GM12878 (cell line): ENCODE data around the gene SLFN13. TPM values are rescaled to one million over a fixed set of nuclear protein-coding genes. Genes with fewer than 3 reads are reported as not detected.

Experiments used
- ATAC-seq: fragments of 200-7000 bp; cut with Tn5 transposase; 3 replicates; pipeline ENCODE4 v1.9.1; 2020; ENCODE audit warnings: mild to moderate bottlenecking, moderate library complexity
- BruUV-seq: library from RNA; stranded (reverse); fragments of 400-500 nt; replicated peaks from 2 replicates; lab custom pipeline; 2021; lab: Mats Ljungman, UMichigan
- CTCF ChIA-PET: fragments of 300-600 bp; sonication (Branson Sonifier 250); formaldehyde crosslinking; extraction: SDS; loops from one replicate; lab custom pipeline; 2021; ENCODE audit warnings: inconsistent platforms; lab: Yijun Ruan, JAX
- POLR2A ChIA-PET: fragments of 350-600 bp; formaldehyde crosslinking; extraction: SDS; loops from one replicate; lab custom pipeline; 2021; ENCODE audit warnings: inconsistent platforms; lab: Charles Lee
- RAD21 ChIA-PET: fragments of 300-600 bp; sonication (Branson Sonifier 250); formaldehyde crosslinking; loops from one replicate; lab custom pipeline; 2023; ENCODE audit warnings: antibody characterized with exemption; ENCODE audit not compliant: unreplicated experiment; lab: Charles Lee
- SMC1A ChIA-PET: fragments of 300-600 bp; sonication (Branson Sonifier 250); formaldehyde crosslinking; loops from one replicate; lab custom pipeline; 2023; ENCODE audit not compliant: unreplicated experiment, uncharacterized antibody; lab: Charles Lee
- DNase-seq: peaks from one replicate; pipeline ENCODE4 v3.0.0-alpha.2; 2011; ENCODE audit warnings: low read depth, low spot score
- FAIRE-seq: peaks from 3 replicates; lab custom pipeline; 2011; peaks lifted over from hg19 to GRCh38; lab: Jason Lieb, UNC
- H2AFZ ChIP-seq: 2 replicates; pipeline ENCODE4 v1.6.0; 2011; ENCODE audit warnings: low read depth, low read length, control low read depth; ENCODE audit not compliant: control insufficient read depth
- H3K27ac ChIP-seq: 2 replicates; pipeline ENCODE4 v1.5.1; 2011; ENCODE audit warnings: control low read depth; ENCODE audit not compliant: control insufficient read depth, insufficient read depth
- H3K27me3 ChIP-seq, 2 experiments: replicated peaks in 1 of 2; 2 replicates each; pipeline versions ENCODE4 v1.6.0 to v1.6.1; 2011; ENCODE audit warnings: low read length in 1 of 2; ENCODE audit not compliant: control insufficient read depth in 2 of 2, insufficient read depth in 2 of 2
- H3K36me3 ChIP-seq, 2 experiments: 2 replicates each; pipeline ENCODE4 v1.5.1; 2011; ENCODE audit warnings: low read length in 1 of 2; ENCODE audit not compliant: control insufficient read depth in 2 of 2, insufficient read depth in 2 of 2
- H3K4me1 ChIP-seq: 2 replicates; pipeline ENCODE4 v1.6.1; 2011; ENCODE audit warnings: mild to moderate bottlenecking, low read length, moderate library complexity, mixed read lengths; ENCODE audit not compliant: control insufficient read depth, insufficient read depth
- H3K4me2 ChIP-seq: 2 replicates; pipeline ENCODE4 v1.6.0; 2011; ENCODE audit warnings: control low read depth; ENCODE audit not compliant: control insufficient read depth, insufficient read depth
- H3K4me3 ChIP-seq: fragments of 200-600 bp; sonication (generic); 2 replicates; pipeline ENCODE4 v1.5.1; 2016
- H3K79me2 ChIP-seq: 2 replicates; pipeline ENCODE4 v1.6.0; 2011; ENCODE audit warnings: low read length; ENCODE audit not compliant: control insufficient read depth, insufficient read depth
- H3K9ac ChIP-seq: 2 replicates; pipeline ENCODE4 v1.8.0; 2011; ENCODE audit warnings: low read length, control low read depth, mixed read lengths; ENCODE audit not compliant: control insufficient read depth, insufficient read depth
- H3K9me3 ChIP-seq: replicated peaks from 3 replicates; pipeline ENCODE4 v1.5.1; 2011; ENCODE audit warnings: mild to moderate bottlenecking, low read length; ENCODE audit not compliant: control insufficient read depth, insufficient read depth
- H4K20me1 ChIP-seq: 2 replicates; pipeline ENCODE4 v1.6.0; 2011; ENCODE audit not compliant: control insufficient read depth, insufficient read depth
- CBX3 ChIP-seq: fragments of 200-600 bp; sonication (generic); IDR thresholded peaks from 2 replicates; pipeline ENCODE4 v1.6.1; 2016; ENCODE audit warnings: low read depth, borderline replicate concordance
- CUX1 ChIP-seq: IDR thresholded peaks from 2 replicates; pipeline ENCODE4 v1.6.1; 2012; ENCODE audit warnings: improper control_type of control experiment, low read depth, low read length; ENCODE audit not compliant: insufficient replicate concordance
- EED ChIP-seq: sonication (generic); IDR thresholded peaks from 2 replicates; pipeline ENCODE4 v1.6.1; 2016; ENCODE audit warnings: antibody characterized with exemption, low read depth
- JUNB ChIP-seq: IDR thresholded peaks from 2 replicates; pipeline ENCODE4 v1.6.1; 2016; ENCODE audit warnings: antibody characterized with exemption, mild to moderate bottlenecking
- PAX5 ChIP-seq: IDR thresholded peaks from 2 replicates; pipeline ENCODE4 v1.6.1; 2011; ENCODE audit warnings: low read depth, low read length, borderline replicate concordance
- PBX3 ChIP-seq: IDR thresholded peaks from 2 replicates; pipeline ENCODE4 v1.6.1; 2011; ENCODE audit warnings: mild to moderate bottlenecking, low read depth, low read length, moderate library complexity; ENCODE audit not compliant: insufficient replicate concordance
- SP1 ChIP-seq: IDR thresholded peaks from one replicate; pipeline ENCODE4 v1.6.1; 2011; ENCODE audit warnings: low read depth, low read length
- STAT3 ChIP-seq: IDR thresholded peaks from 2 replicates; pipeline ENCODE4 v1.6.1; 2011; ENCODE audit warnings: low read depth, low read length, improper control_type of control experiment
- TARDBP ChIP-seq: IDR thresholded peaks from 2 replicates; pipeline ENCODE4 v1.6.1; 2016; ENCODE audit warnings: borderline replicate concordance
- USF1 ChIP-seq: IDR thresholded peaks from 2 replicates; pipeline ENCODE4 v1.6.1; 2011; ENCODE audit warnings: borderline replicate concordance, low read depth, mild to moderate bottlenecking, moderate library complexity, mixed read lengths, low read length; ENCODE audit not compliant: insufficient read depth; ENCODE audit errors: extremely low read length
- YY1 ChIP-seq: IDR thresholded peaks from 2 replicates; pipeline ENCODE4 v1.6.1; 2011; ENCODE audit warnings: low read depth, mild to moderate bottlenecking, low read length
- ZBED1 ChIP-seq: IDR thresholded peaks from 2 replicates; pipeline ENCODE4 v1.6.1; 2016; ENCODE audit warnings: borderline replicate concordance
- ZBTB40 ChIP-seq: fragments of 450-650 bp; IDR thresholded peaks from 2 replicates; pipeline ENCODE4 v1.6.1; 2016; ENCODE audit warnings: mild to moderate bottlenecking, moderate library complexity, borderline replicate concordance
- ZNF24 ChIP-seq: fragments of 450-650 bp; IDR thresholded peaks from 2 replicates; pipeline ENCODE4 v1.6.1; 2017; ENCODE audit warnings: antibody characterized with exemption, mild to moderate bottlenecking
- ZNF622 ChIP-seq: fragments of 450-650 bp; IDR thresholded peaks from 2 replicates; pipeline ENCODE4 v1.6.1; 2017; ENCODE audit warnings: mild to moderate bottlenecking, inconsistent platforms
- in situ Hi-C: fragments of 300-500 bp; cut with MboI; formaldehyde crosslinking; loops from 9 replicates; pipeline ENCODE4 v1.14.3; 2018; ENCODE audit warnings: mixed read lengths
- intact Hi-C: fragments of 100-400 bp; cut with micrococcal nuclease; formaldehyde crosslinking; loops from one replicate; pipeline ENCODE4 v1.14.2; 2022; ENCODE audit not compliant: unreplicated experiment
- polyA plus RNA-seq, 11 experiments: library from polyadenylated mRNA; depleted of rRNA in 4 of 11; unstranded in 6 of 11; stranded (reverse) in 5 of 11; fragments of >200 nt; fragmentation: Nextera tagmentation in 4 of 11; fragmentation: Illumina TruSeq in 1 of 11; extraction: Ambion mirVana in 4 of 11; extraction: Trizol in 1 of 11; gene quantifications; 1 replicate in 1 of 11; 2 replicates in 10 of 11; pipeline versions ENCODE4 v1.2.1 to v1.2.3, GENCODE V29; 2011 to 2016; ENCODE audit warnings: inconsistent platforms in 2 of 11, missing spikeins in 2 of 11, low read depth in 1 of 11
- total RNA-seq, 4 experiments: library from RNA; depleted of rRNA in 3 of 4; stranded (reverse); fragments of >200 nt in 3 of 4; fragmentation: Illumina TruSeq in 1 of 4; extraction: Trizol in 1 of 4; gene quantifications; 2 replicates each; pipeline versions ENCODE4 v1.2.1 to v1.2.3, GENCODE V29; 2013 to 2021

The SLFN13 gene
- total and polyA plus RNA-seq, 10 of the 15 experiments (the other 5 are each of a cell fraction or from before 2014, with no cell fraction given): 12.4 to 82.4 (median 61.9) TPM

- Histone ChIP-seq H3K79me2 (no peaks in the 10 kb centered on the region), H3K4me3 (no peak overlapping the region), H3K27ac (no peak overlapping the region), H3K4me2 (no peak overlapping the region), H2AFZ (no peak overlapping the region), H3K9me3 (no peaks in the 10 kb centered on the region; the same call in 2 of the 3 replicates), H3K27me3 (peaks cover 0 to 2% of the 10 kb centered on the region in 2 experiments; a peak in 2 of 4 replicates), H3K36me3 (no peaks in the 10 kb centered on the region), H3K9ac (no peak overlapping the region), H4K20me1 (no peaks in the 10 kb centered on the region), H3K4me1 (no peaks in the 10 kb centered on the region)
- intact Hi-C loops (no loop called here), in situ Hi-C loops (no loop called here)
- DNase-seq (no peak), FAIRE-seq (no peak), ATAC-seq (no peak)
- RAD21 ChIA-PET: no interaction called here
- CTCF ChIA-PET: interaction anchor here (1.2 kb wide), 1 partner anchor 146 kb away, joined by 4 read pairs; no protein-coding TSS in a partner anchor
- POLR2A ChIA-PET: no interaction called here
- no TSS peak for BruUV-seq
- SMC1A ChIA-PET: no interaction called here
- TF ChIP-seq EED: no peak
- TF ChIP-seq SP1: no peak
- TF ChIP-seq TARDBP: no peak
- TF ChIP-seq PBX3: no peak
- TF ChIP-seq JUNB: no peak
- TF ChIP-seq ZBTB40: no peak
- no peak for TF ChIP-seq USF1
- no peak for TF ChIP-seq PAX5
- no peak for TF ChIP-seq CUX1
- no peak for TF ChIP-seq ZBED1
- TF ChIP-seq CBX3: no peak
- TF ChIP-seq YY1: no peak
- no peak for TF ChIP-seq STAT3
- TF ChIP-seq ZNF24: no peak
- no peak for TF ChIP-seq ZNF622
Measured at GRCh38 chr17:35387496-35387895, 61.1 kb downstream of the SLFN13 start.
